GM12874 (cell line): ENCODE measurements around the gene LUZP4.

ENCODE experiments used
- TF ChIP-seq, protein P1 (sequence below): IDR thresholded peaks from 2 replicates; pipeline ENCODE4 v1.5.1; 2011; ENCODE audit warnings: low read depth, mild to moderate bottlenecking, control low read depth, low read length, moderate library complexity; ENCODE audit not compliant: insufficient read depth

The LUZP4 gene

DNA sequence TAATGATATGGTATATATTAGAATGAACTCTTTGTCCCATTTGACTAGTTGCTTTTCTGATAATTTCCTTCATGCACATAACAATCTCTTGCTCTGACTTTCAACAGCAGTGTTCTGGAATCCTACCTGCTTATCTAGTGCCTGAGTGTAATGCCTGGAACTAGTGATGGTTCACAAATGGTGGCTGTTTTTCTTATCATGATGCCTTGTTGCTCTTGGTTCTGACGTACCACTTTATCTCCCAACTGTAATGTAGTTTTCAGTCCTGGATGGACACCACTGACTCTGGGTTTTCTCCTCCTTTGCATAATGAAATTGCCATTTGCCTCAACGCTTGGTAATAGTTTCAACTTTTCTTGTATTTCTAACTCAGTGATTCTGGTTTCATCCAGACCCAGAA lies 25.5 kb upstream of the LUZP4 start:
- TF ChIP-seq, protein P1, sequence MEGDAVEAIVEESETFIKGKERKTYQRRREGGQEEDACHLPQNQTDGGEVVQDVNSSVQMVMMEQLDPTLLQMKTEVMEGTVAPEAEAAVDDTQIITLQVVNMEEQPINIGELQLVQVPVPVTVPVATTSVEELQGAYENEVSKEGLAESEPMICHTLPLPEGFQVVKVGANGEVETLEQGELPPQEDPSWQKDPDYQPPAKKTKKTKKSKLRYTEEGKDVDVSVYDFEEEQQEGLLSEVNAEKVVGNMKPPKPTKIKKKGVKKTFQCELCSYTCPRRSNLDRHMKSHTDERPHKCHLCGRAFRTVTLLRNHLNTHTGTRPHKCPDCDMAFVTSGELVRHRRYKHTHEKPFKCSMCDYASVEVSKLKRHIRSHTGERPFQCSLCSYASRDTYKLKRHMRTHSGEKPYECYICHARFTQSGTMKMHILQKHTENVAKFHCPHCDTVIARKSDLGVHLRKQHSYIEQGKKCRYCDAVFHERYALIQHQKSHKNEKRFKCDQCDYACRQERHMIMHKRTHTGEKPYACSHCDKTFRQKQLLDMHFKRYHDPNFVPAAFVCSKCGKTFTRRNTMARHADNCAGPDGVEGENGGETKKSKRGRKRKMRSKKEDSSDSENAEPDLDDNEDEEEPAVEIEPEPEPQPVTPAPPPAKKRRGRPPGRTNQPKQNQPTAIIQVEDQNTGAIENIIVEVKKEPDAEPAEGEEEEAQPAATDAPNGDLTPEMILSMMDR, result no peak

- TF ChIP-seq, protein P1, result no peak
These were observed 23.2 kb upstream of the LUZP4 start for GRCh38 chrX:115266300-115266699.

DNA sequence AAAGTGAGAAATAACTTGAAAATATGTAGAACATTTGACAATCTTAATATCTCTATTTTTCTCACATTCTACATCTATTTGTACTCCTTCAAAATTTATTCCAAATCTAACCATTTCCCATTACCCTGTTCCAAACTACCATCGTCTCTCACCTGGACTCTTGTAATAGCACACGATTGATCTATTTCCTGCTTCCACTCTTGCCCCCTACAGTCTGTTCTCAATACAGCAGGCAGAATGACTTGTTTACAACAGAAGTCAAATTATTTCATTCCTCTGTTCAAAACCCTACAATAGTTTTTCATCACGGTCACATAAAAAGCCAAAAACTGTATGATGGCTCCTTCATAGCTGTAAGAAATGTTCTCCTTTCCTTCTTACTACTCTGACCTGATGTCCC lies 21.1 kb upstream of the LUZP4 start:
- TF ChIP-seq, protein P1, result no peak

GRCh38 chrX:115269051-115269683 lies 20.3 kb upstream of the LUZP4 start:
- TF ChIP-seq, protein P1, result no peak

GRCh38 chrX:115284877-115285276 lies 4.6 kb upstream of the LUZP4 start:
- TF ChIP-seq, protein P1, result no peak

DNA sequence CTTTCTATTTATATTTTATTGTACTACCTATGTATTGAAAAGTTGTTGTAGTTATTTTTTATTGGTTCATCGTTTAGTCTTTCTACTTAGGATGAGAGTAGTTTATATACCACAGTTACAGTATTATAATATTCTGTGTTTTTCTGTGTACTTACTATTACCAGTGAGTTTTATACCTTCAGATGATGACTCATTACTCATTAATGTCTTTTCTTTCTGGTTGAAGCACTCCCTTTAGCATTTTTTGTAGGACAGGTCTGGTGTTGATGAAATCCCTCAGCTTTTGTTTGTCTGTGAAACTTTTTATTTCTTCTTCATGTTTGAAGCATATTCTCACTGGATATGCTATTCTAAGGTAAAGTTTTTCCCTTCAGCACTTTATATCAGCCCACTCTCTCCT lies 7.7 kb downstream of the LUZP4 start:
- TF ChIP-seq, protein P1, result no peak

DNA sequence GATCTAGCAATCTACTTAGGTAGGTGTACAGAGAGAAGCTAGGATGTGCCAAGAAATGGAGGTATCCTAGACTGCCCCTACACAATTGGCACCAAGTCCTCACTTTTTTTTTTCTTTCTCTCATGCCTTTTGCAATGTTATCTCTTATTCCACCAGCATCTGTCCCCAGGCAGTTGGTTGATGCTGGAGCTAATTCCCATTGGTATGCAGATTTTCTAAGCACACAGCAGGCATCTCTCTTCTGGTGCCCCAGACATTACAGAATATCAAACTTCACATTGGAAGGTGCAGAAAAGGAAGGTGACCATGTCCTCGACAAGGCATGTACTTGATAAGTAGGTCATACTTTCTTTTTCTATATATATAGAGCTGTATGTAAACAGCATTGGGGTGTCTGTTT lies 21.6 kb downstream of the LUZP4 start:
- TF ChIP-seq, protein P1, result no peak
